GM21515 (cell line): ENCODE results near the gene AKAP17A.
"Not testable (repeated sequence)": the region's sequence is repeated elsewhere in the genome, so short reads cannot be mapped to it uniquely, and the experiment has no call there.

ENCODE experiments used
- ATAC-seq: cut with Tn5 transposase; IDR thresholded peaks from one replicate; pipeline ENCODE4 v1.9.1; 2021; ENCODE audit not compliant: unreplicated experiment

The AKAP17A gene, protein sequence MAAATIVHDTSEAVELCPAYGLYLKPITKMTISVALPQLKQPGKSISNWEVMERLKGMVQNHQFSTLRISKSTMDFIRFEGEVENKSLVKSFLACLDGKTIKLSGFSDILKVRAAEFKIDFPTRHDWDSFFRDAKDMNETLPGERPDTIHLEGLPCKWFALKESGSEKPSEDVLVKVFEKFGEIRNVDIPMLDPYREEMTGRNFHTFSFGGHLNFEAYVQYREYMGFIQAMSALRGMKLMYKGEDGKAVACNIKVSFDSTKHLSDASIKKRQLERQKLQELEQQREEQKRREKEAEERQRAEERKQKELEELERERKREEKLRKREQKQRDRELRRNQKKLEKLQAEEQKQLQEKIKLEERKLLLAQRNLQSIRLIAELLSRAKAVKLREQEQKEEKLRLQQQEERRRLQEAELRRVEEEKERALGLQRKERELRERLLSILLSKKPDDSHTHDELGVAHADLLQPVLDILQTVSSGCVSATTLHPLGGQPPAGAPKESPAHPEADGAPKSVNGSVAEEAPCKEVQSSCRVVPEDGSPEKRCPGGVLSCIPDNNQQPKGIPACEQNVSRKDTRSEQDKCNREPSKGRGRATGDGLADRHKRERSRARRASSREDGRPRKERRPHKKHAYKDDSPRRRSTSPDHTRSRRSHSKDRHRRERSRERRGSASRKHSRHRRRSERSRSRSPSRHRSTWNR

DNA sequence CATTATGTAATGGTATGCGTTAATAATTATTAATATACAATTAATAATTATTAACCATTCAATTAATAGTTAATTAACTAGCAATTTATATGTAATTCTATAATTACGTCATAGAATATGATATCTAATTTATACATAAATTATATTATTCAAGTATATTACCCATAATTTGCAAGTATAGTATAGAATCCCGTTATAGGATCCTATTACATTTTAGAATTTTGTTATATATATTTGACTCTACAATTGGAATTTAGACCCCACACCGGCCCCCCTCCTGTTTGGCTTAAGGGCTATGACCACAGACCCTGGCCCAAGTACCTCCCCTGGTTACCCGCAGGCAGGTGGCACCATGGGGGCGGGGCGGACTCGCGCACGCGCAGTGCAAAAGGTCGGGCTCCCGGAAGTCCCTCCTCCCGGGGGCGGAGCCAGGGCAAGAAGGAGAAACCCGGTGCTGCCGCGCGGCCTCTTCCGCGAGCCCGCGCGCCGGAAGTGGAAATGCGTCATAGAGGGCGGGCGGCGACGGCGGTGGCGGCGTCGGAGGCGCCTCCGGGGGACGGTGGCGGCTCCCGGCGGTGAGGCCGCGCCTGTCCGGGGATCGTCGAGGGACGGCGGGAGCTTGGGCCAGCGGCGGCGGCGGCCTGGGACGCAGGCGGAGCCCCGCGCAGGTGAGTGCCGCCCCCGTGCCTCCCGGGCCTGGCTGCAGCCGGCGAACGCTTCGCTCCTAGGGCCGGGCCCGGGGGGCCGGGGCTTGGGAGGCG, at the start of gene AKAP17A:
Gene AKAP17A (plus strand): TSS at position 503 of the 761 bp plus-strand sequence. CDS start 1,859 bp downstream, outside the sequence.
- ATAC-seq, result peak; percentile 77

DNA sequence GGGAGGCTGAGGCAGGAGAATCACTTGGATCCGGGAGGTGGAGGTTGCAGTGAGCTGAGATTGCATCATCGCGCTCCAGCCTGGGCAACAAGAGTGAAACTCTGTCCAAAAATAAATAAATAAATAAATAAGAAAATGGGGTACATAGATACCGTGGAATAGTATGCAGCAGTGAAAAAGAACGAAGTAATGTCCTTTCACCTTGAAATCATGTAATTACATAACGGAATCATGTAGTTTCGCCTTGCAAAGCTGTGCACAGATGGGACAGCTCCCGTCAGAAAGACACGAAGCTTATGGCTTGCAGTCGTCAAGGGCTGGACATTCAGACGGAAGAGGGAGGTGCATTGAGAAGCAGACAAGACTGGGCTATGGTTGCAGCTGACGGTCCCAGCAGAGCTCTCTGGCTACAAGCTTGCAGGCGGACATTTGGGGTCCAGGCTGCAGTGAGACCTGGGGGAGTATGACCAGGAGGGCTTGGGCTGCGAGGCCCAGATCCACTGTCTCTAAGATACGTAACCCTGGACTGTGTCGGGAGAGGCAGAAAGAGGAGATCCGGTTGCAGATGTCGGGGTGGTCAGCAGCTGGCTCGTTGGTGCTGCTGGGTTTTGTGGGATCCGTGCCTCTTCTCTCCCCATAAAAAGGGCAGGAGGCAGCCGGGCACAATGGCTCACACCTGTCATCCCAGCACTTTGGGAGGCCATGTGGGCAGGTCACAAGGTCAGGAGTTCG, 48.2 kb upstream of the AKAP17A start:
- ATAC-seq, result no peak

DNA sequence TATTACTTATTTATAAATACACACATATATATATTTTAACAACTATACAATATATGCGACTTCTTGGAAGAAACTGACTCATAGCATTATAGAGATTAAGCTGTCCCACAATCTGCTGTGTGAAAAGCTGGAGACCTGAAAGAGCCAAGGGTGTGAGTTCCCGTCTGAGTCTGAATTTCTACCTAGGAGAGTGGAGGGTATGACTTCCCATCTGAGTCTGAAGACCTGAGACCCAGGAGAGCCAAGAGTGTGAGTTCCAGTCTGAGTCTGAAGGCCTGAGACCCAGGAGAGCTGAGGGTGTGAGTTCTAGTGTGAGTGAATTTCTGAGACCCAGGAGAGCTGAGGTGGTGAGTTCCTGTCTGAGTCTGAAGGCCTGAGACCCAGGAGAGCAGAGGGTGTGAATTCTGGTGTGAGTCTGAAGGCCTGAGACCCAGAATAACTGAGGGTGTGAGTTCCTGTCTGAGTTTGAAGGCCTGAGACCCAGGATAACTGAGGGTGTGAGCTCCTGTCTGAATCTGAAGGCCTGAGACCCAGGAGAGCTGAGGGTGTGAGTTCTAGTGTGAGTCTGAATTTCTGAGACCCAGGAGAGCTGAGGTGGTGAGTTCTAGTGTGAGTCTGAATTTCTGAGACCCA, 45.5 kb upstream of the AKAP17A start:
- no peak for ATAC-seq

DNA sequence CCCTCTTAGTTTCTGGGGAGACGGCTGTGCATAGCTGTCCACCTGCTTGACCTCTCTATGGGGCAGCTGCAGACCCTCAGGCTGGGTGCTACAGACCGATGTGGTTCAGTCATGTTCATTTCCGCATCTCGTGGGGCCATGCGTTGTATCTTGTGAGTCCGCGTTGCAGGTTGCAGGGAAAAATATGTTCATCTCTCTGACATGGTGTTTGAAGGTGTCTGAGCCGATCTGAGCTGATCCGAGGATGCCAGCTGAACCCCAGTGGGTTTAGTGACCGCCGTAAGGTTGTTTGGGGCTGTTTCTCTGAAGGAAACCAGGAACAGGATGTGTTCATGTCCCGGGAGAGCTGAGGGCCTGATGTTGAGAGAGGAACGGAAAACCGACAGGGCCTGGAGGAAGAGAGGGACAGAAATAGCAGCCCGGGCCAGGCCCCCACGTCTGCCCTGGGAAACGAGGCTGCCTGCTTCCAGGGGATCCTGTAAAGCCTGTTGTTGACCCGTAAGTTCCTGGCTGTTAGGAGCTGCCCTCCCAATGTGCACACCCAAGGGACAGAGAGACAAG, 44.6 kb upstream of the AKAP17A start:
- no peak for ATAC-seq

DNA sequence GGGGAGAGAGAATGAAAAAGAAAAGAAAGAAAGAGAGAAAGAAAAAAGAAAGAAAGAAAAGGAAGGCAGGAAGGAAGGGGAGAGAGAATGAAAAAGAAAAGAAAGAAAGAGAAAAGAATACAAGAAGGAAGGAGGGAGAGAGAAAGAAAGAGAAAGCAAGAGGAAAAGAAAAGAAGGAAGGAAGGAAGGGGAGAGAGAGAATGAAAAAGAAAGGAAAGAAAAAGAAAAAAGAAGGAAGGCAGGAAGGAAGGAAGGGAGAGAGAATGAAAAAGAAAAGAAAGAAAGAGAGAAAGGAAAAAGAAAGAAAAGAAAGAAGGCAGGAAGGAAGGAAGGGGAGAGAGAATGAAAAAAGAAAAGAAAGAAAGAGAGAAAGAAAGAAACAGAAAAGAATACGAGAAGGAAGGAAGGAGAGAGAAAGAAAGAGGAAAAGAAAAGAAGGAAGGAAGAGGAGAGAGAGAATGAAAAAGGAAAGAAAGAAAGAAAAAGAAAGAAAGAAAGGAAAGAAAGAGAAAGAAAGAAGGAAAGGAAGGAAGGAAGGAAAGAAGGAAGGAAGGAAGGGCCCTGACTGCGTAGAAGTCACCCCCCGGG, 39.4 kb upstream of the AKAP17A start:
- ATAC-seq, result no peak

DNA sequence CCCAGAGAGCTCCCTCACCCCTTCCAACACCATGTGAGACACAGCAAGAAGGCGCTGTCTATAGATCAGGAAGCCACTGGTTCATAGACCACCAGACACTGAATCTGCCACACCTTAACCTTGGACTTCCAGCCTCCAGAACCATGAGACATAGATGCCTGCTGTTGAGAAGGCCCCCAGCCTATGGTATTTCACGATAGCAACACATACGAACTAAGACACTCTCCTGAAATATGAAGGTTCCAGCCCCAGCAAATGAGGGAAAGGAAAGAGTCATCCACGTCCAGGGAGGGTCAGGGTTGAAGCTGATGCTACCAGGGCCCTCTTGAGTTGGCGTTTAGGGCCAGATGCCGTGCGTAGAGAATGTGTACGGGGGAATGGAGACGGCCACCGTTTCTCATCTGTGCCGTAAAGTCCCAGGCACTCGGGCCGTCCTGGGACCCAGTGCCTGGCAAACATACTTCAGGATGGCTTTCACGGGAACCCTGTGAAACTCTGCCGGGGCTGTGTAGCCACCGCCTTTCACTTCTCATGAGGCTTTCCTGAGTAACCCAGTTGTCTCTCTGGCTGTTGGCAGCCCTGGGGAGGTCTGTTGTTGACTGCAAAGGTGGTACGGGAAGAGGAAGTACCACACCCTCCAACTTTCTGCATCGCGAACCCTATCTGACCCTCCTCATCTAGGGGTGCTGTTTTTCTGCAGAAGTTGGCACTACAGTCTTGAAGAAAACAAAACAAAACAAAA, 36.8 kb upstream of the AKAP17A start:
- ATAC-seq, result no peak

DNA sequence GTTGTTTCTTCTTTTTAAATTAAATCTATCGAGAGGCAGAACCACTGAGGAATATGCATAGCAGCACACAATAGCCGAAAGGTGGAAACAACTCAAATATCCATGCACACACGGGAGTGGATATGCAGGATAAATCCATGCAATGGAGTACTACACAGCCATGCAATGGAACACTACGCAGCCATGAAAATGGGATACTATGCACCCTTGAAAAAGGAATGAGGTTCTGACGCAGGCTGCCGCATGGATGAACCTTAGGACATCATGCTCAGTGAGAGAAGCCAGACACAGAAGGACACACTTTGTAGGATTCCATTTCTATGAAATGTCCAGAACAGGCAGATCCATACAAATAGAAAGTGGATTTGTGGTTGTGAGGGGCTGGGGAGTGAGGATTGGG, 36.0 kb upstream of the AKAP17A start:
- ATAC-seq, result no peak

DNA sequence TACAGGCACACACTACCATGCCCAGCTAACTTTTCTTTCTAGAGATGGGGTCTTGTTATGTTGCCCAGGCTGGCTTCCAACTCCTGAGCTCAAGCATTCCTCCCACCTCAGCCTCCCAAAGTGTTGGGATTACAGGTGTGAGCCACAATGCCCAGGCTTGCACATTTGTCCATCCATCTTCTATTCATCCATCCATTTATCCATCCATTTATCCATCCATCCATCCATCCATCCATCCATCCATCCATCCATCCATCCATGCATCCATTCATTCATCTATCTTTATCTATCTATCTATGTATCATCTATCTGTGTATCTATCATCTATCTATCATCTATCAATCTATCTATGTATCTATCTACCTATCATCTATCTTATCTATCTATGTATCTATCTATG, 34.0 kb upstream of the AKAP17A start:
- not testable (repeated sequence) for ATAC-seq

DNA sequence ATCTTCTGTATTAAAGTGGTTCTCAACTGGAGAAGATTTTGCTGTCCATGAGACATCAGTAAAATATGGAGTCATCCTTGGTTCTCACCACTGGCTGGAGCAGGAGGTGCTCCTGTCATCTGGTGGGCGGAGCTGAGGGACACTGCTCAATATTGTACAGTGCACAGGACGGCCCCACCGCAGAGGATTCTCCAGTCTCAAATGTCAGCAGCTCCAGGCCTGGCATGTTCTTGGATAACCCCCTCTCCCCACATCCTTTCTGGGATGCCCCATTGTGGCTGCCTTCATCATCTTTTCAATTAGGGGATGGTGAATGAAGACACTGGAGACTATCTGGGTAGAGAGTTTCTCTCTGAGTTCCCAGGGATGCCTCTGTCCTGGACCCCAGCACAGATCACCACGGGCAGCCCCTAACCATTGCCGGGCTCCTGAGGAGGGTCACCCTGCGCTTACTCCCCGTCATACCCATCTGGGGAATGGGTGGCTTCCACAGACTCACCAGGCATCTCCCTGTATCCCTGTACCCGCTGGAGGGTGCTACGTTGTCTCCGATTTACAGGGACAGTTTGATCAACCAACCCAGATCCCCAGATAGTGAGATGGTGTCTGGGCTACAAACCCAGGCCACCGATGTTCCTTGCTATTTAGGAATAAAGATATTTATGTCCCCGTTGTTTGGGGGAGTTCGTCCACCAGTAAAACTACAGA, 32.5 kb upstream of the AKAP17A start:
- no peak for ATAC-seq

DNA sequence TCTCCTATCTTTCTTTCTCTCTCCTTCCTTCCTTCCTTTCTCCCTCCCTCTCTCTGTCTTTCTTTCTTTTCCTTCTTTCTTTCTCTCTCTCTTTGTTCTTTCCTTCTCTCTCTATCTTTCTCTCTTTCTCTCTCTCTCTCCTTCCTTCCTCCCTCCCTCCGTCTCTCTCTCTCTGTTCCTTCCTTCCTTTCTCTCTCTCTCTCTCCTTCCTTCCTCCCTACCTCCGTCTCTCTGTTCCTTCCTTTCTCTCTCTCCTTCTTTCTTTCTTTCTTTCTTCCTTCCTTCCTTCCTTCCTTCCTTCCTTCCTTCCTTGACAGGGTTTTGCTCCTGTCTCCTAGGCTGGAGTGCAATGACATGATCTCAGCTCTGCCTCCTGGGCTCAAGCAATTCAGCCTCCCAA, 30.2 kb upstream of the AKAP17A start:
- ATAC-seq, result no peak

DNA sequence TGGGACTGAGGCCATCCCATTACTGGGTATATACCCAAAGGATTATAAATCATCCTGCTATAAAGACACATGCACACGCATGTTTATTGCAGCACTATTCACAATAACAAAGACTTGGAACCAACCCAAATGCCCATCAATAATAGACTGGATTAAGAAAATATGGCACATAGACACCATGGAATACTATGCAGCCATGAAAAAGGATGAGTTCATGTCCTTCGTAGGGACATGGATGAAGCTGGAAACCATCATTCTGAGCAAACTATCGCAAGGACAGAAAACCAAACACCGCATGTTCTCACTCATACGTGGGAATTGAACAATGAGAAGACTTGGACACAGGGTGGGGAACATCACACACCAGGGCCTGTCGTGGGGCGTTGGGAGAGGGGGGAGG, 27.3 kb upstream of the AKAP17A start:
- ATAC-seq, result not testable (repeated sequence)

DNA sequence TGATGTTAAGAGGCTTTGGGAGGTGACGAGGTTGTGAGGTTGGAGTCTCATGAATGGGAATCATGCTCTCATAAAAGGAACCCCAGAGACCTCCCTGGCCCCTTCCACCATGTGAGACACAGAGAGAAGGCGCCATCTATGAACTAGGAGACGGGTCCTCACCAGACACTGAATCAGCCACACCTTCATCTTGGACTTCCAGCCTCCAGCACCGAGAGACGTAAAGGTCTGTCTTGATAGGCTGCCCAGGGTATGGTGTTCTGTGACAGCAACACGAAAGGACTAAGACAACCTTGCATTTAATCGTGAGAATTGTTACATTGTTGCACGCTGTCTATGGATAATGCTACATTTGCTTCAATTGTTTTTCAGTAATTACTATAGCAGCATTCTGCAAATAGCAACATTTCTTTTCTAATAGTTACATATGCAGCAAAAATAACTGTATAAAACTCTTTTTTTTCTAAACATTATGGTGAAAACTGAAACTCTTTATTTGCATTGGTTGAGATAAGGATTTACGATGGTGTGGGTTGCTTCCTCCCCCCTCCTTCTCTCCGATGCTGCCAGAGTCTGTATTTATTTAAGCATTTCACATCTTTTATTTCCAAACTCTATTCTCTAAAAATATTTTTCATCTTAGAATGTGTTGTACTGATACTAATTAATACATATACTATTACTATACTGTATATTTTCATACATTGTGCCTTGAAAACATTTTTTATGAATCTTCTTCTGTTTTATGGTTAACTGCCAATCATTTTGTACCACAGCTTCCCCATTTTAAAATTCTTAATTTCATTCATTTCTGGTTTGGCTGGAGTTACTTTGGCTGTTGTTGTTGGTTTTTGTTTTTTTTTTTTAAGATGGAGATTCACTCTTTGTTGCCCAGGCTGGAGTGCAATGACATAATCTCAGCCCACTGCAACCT, 26.4 kb upstream of the AKAP17A start:
- ATAC-seq, result peak; percentile 73

DNA sequence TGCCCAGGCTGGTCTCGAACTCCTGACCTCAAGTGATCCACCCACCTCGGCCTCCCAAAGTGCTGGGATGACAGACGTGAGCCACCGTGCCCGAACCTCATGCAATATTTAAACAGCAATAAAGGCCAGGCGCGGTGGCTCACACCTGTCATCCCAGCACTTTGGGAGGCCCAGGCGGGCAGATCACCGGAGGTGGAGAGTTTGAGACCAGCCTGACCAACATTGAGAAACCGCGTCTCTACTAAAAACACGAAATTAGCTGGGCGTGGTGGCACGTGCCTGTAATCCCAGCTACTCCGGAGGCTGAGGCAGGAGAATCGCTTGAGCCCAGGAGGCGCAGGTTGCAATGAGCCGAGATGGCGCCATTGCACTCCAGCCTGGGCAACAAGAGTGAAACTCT, 17.2 kb upstream of the AKAP17A start:
- ATAC-seq, result not testable (repeated sequence)

DNA sequence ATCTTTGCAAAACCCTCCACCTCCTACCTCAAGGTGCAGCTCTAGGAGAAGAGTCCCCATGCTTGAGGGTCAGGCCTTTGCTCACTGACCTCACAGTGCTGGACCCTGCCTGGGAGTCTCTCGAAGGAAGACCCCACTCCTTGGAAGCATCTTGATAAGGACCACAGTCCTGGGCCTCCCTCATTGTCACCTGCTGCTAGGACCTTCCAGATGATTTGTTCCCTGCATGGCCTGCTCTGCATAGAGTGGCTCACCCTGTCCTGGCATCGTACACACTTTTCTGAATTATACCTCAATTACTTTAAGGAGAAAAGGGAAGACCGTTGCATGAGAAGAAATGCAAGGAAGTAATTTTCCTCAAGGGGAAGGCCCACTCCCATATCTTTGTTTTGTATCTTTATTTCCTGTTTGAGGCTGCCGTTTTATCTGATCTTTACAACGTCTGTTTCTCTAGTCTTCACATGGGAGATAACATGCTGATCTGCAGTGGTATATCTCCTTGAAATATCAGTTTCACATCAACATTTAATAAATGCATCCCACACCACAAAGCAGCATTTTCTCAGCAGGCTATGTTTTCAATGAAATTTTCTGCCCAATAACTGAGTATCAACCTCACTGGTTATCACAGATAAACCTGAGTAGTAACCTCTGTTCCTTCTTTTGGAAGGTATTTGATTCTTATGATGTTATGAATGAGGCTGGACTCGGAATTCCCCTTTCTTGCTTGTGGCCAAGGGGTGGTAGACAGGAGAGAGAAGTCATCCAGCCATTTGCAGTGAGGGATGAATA, 15.0 kb upstream of the AKAP17A start:
- ATAC-seq, result no peak

DNA sequence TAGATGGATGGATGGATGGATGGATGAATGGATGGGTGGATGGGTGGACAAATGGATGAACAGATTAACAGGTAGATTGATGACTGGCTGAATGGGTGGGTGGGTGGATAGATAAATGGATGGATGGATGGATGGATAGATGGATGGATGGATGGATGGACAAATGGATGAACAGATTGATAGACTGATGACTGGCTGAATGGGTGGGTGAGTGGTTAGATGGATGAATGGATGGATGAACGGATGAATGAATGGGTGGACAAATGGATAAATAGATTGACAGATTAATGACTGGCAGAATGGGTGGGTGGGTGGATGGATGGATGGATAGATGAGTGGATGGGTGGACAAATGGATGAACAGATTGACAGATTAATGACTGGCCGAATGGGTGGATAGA, 13.6 kb upstream of the AKAP17A start:
- no peak for ATAC-seq

DNA sequence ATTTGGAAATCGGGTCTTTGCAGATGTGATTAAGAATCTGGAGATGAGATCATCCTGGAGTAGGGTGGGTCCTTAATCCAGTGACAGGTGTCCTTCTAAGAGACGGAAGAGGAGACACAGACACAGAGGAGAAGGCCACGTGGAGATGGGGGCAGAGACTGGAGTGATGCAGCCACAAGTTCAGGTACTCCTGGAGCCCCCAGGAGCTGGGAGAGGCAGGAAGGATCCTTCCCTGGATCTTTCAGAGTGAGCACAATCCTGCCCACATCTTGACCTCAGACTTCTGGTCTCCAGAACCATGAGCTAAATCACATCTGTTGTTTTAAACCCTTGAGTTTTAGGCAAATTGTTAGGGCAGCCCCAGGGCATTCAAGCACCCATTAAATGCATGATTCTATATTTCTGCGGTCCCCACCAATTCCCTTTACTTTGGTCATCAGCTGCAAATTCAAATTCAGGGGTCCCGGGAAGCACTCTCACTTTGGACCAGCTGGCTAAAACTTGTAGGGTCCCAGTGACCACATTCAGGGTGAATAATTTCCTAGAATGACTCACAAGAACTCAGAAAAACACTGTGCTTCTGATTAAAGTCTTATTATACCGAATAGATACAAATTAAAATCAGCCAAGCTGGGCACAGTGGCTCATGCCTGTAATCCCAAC, 12.8 kb upstream of the AKAP17A start:
- ATAC-seq, result no peak
